A549 (cell line): ENCODE measurements around the gene SON.

Experiments
- CTCF ChIP-seq: fragments of >200 bp; sonication (Bioruptor Twin); formaldehyde crosslinking; IDR thresholded peaks from 3 replicates; pipeline ENCODE4 v1.5.1; 2016
- EP300 ChIP-seq, 2 experiments: fragments of >200 bp; sonication (Bioruptor Twin); formaldehyde crosslinking; IDR thresholded peaks; 2 replicates in 1 of 2; 3 replicates in 1 of 2; pipeline ENCODE4 v1.6.1; 2016 to 2017
- GATA3 ChIP-seq: IDR thresholded peaks from 2 replicates; pipeline ENCODE4 v1.6.1; 2012; ENCODE audit warnings: borderline replicate concordance
- MAFK ChIP-seq: fragments of 450-650 bp; IDR thresholded peaks from 2 replicates; pipeline ENCODE4 v1.6.1; 2014; ENCODE audit not compliant: partially characterized antibody
- NFE2L2 ChIP-seq: fragments of 150-350 bp; conservative IDR thresholded peaks from 2 replicates; pipeline ENCODE4 v1.6.1; 2014; ENCODE audit warnings: low read length
- NR3C1 ChIP-seq: fragments of >200 bp; sonication (Bioruptor Twin); formaldehyde crosslinking; IDR thresholded peaks from 3 replicates; pipeline ENCODE4 v1.6.1; 2017
- POLR2A ChIP-seq: IDR thresholded peaks from 2 replicates; pipeline ENCODE4 v1.6.1; 2012; ENCODE audit warnings: mild to moderate bottlenecking, low read length
- RAD21 ChIP-seq, 2 experiments: fragments of >200 bp in 1 of 2; sonication (Bioruptor Twin) in 1 of 2; formaldehyde crosslinking in 1 of 2; IDR thresholded peaks in 1 of 2; conservative IDR thresholded peaks in 1 of 2; 2 replicates in 1 of 2; 3 replicates in 1 of 2; pipeline ENCODE4 v1.6.1; 2012 to 2018; ENCODE audit warnings: inconsistent platforms in 1 of 2
- SMC3 ChIP-seq: fragments of >200 bp; sonication (Bioruptor Twin); formaldehyde crosslinking; IDR thresholded peaks from 3 replicates; pipeline ENCODE4 v1.6.1; 2018; ENCODE audit warnings: inconsistent platforms

- TF ChIP-seq MAFK, result no peak
- no peak for TF ChIP-seq EP300 (IDR thresholded peaks at IDR 0.05)
- TF ChIP-seq CTCF, result no peak
- no peak for TF ChIP-seq NFE2L2
- no peak for TF ChIP-seq NR3C1
- no peak for TF ChIP-seq SMC3
- TF ChIP-seq POLR2A, result no peak
- no peak for TF ChIP-seq RAD21 (conservative IDR thresholded peaks at IDR 0.05 in 1 of 2, IDR thresholded peaks at IDR 0.05 in 1 of 2)
- TF ChIP-seq GATA3, result no peak
Observed at GRCh38 chr21:33619726-33620125, 76.9 kb downstream of the SON start.
